ENCODE measurements around the gene TEX44.
A peak's percentile ranks its signal among the peaks of the same experiment; 100 is the strongest.

Gene TEX44

DNA sequence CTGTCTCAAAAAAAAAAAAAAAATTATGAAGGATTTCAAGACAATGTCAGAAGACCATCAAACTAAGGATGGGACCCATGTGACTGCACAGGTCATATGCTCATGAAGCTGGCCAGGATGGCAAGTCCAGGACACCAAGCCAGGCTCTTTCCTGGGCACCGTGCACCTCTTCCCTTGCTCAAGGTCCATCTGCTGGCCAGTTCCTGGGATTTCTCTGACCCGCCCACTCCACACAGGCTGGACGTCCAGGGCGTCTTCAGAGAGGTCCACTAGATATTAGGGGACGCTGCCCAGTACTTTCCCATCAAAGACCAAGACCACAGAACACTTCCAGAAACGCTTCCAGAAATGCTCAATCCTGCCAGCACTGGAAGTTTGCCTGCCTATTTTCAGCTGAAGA is 14.3 kb downstream of the TEX44 start:
- no peak for DNase-seq

DNA sequence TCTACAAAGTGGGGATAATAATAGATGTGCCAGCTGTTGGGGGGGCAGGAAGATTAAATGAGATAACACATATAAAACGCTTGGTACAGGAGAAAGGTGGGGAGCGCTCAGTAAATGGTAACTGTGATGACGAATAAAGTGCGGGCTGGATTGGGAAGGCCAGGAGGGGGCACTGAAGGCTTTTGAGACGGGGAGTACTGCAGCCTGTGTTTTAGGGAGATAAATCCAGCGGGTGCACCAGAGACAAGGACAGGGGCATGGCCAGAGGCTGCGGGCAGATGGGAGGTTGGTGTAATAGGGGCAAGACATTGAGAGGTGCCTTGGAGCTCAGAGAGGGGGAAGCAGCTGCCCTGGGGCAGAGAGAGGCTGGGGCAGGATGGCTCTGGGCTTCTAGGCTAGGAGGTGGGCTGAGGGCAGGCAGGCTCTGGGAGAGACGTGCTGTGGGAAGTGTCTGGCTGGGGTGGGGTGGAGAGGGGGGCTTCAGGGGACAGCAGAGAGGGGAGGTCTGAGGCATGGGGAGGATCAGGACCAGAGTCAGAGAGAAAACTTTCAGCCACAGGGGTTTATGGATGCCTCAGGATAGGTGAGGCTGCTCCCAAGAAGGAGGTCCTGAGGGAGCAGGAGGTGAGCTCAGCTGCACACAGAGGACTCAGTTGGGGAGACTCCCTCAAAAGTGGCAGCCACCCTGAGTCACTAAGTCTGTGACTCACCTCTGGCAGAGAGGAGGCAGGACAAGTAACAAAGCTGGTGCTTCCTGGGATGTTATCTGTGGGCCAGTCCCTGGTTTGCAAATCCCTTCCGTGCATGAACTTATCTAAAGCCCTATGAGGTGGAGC is 18.8 kb downstream of the TEX44 start:
- DNase-seq: peak in 1 of 4 experiments; percentile 9

DNA sequence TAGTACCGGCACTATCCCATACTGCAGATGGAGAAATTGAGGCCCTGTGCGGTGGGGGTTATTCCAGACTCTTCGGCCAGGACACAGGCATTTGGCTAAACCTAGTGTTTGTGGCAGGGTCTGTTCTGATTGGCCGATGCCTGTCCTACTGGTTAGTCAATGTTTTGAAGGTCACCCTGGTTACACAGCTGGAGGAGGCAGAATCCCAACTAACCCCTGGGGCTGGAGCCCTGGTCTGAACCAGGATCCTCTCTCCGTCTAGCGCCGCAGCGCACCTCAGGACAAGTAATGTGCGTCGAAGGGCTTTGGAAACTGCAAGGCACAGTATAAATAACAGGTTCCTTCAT is 19.4 kb downstream of the TEX44 start:
- DNase-seq: no peak

DNA sequence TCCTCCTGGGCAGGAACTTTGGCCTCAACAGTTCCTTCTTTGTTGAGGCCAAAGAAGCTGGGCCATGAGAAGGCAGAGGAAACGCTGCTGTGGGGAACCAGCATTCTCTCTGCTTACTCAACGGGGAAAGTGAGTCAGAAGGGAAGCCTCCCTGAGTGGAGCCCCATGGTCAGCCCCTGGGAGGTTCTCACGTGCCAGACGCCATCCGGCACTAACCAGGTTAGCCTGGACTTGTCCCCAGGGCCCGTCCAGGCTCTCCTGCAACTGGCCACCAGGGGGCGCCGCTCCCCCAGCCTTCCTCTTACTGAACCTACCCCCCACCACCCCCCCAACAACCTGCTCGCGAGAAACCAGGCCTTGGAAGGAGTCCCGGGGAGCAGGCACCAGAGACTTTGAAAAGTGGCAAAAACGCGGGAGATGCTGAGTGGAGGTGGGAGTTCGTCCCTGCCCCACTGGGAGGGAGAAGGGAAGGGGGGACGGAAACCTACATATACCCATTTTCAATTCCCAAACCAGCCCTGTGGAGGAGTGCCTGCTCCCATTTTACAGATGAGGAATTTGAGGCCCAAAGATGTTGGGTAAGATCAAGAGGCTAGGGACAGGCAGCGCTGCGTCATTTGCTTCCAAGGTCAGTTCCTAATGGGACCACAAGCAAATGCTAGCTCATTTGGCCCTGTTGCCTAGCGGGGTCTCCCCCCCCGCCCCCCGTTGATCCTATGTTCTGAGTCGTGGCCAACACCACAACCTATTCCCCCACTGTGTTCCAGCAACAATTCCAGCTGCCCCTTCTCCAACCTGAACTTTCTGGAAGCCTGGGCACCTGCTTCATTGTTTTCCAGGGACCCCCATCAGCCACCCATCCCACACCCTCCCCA is 20.0 kb downstream of the TEX44 start:
- peak; percentile 85 to 90 (median 86) for DNase-seq

GRCh38 chr2:231613331-231613662 is 20.6 kb downstream of the TEX44 start:
- DNase-seq: no peak

- DNase-seq: peak; percentile 16 to 84 (median 54)
These were observed 21.2 kb downstream of the TEX44 start for GRCh38 chr2:231613663-231614558.

- DNase-seq: peak in 2 of 4 experiments; percentile 21 to 24
These were observed 21.9 kb downstream of the TEX44 start for GRCh38 chr2:231614559-231615057.

GRCh38 chr2:231615058-231615671 is 22.5 kb downstream of the TEX44 start:
- DNase-seq: no peak

GRCh38 chr2:231616296-231616695 is 23.6 kb downstream of the TEX44 start:
- no peak for DNase-seq

- DNase-seq: no peak
These were observed 24.6 kb downstream of the TEX44 start for GRCh38 chr2:231617059-231617926.

DNA sequence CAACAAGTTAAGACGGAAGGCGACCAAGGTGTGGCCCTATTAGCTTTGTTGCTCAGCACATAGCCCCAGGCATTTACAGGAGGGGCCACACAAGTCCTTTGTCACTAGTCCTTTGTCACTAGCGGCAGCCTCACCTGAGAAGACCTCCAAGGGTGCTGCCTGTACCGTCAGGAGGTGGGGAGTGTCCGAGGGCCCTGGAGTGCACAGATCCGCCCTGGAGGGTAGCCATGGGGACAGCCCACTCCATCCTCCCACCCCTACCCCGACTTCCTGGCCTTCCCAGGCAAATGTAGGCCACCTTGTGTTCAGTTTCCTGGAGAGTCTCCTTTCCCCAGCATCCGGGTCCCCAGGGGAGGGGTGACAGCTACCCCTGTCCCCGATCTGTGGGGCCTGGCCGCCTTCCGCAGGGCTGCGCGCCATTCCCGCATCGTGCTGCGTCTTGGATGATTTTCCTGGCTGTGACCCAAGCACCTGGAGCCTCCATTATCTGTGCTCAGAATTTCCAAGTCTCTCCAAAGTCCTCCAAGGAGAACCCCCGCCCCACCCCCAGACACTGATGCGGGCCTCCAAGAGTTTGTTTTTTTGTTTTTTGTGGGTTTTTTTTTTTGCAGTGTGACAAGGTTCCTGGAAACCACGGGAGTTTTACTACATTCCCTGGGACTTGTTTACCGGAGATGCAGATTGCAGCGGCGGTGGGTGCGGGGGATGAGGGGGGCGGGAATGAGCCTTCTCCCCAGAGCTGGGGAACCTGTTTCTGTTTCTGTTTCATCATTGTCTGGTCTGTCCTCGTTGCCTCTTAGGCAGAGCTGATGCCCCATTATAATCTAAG is 28.6 kb downstream of the TEX44 start:
- DNase-seq: no peak

DNA sequence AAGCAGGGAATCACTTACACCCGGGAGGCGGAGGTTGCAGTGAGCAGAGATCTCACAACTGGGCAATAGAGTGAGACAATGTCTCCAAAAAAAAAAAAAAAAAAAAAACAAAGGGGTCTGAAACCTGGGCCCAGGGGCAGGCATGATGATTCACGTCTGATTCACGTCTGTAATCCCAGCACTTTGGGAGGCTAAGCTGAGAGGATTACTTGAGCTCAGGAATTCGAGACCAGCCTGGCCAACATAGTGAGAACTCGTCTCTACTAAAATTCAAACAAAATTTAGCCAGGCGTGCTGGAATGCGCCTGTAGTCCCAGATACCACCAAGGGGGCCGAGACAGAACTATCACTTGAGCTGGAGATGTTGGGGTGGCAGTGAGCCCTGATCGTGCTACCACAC is 30.3 kb downstream of the TEX44 start:
- DNase-seq: no peak

- no peak for DNase-seq
These were observed 33.8 kb downstream of the TEX44 start for GRCh38 chr2:231626449-231626848.

- no peak for DNase-seq
These were observed 34.9 kb downstream of the TEX44 start for GRCh38 chr2:231627384-231628120.

GRCh38 chr2:231632559-231633142 is 40.0 kb downstream of the TEX44 start:
- no peak for DNase-seq

DNA sequence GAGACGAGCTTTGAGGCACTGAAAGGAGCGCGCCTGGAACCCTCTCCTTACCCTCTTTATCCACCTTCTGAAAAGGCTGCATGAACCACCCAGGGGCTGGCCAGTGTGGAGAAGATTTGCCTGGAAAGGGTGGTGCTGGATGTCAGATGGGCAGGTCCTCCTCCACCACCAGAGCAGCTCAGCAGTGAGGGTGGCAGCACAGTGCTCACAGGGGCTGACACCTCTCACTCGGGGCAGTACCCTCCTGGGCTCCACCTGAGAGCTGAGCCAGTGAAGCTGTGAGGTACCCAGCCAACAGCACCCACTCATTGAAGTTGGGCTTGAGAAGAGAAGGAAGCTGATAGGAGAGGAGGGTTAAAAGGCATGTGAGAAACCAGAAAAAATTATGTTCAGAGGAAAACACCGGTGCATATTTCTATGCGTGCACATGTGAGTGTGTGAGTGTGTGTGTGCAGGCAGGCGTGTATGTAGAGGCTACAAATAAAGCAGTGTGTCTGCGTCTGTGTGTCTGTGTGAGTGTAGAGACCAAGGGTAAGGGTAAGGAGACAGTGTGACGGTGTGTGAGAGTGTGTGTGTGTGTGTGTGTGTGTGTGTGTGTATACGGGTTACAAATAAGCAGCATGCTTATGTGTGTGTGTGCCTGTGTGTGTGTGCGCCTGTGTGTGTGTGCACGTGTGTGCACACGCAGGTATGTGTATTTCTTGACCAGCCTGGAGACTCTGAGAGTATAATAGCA is 40.7 kb downstream of the TEX44 start:
- no peak for DNase-seq

- DNase-seq: no peak
These were observed 41.7 kb downstream of the TEX44 start for GRCh38 chr2:231634412-231634811.

Data from activated naive CD4-positive, alpha-beta T cell (primary cell).